HCT116 (cell line): Measurements from ENCODE around the gene SLC8A1. TPM values are rescaled to one million over a fixed set of nuclear protein-coding genes. Genes with fewer than 3 reads are reported as not detected.

Source experiments
- ATAC-seq: fragments of 200-7000 bp; cut with Tn5 transposase; 2 replicates; pipeline ENCODE4 v1.9.1; 2020; ENCODE audit warnings: mild to moderate bottlenecking, moderate library complexity
- BruUV-seq: library from RNA; stranded (reverse); fragments of 400-500 nt; replicated peaks from 2 replicates; lab custom pipeline; 2021; lab: Mats Ljungman, UMichigan
- CTCF ChIA-PET: fragments of 300-600 bp; sonication (Branson Sonifier 250); formaldehyde crosslinking; loops from one replicate; lab custom pipeline; 2021; ENCODE audit warnings: antibody characterized with exemption; lab: Charles Lee
- POLR2A ChIA-PET: fragments of 300-600, 350-600 bp; sonication (Branson Sonifier 250); formaldehyde crosslinking; loops from one replicate; lab custom pipeline; 2021; ENCODE audit warnings: antibody characterized with exemption; lab: Charles Lee
- RAD21 ChIA-PET, 2 experiments: fragments of 300-600 bp; sonication (Branson Sonifier 250); formaldehyde crosslinking; loops; one replicate each; lab custom pipeline; 2023; ENCODE audit warnings: low total read pairs in 2 of 2; ENCODE audit not compliant: uncharacterized antibody in 2 of 2, unreplicated experiment in 2 of 2, low non-redundant PET in 1 of 2; lab: Charles Lee
- DNase-seq: peaks from one replicate; pipeline ENCODE4 v3.0.0-alpha.2; 2010; ENCODE audit warnings: low read depth, low spot score
- H2AFZ ChIP-seq: fragments of 200-600 bp; shearing (Covaris generic), sonication (generic); 2 replicates; pipeline ENCODE4 v1.6.1; 2017; ENCODE audit warnings: low read depth, mixed run types, mixed read lengths, antibody characterized with exemption, low read length; ENCODE audit not compliant: poor library complexity, severe bottlenecking
- H3K27ac ChIP-seq: 2 replicates; pipeline ENCODE4 v1.5.1; 2012; ENCODE audit warnings: low read depth, low read length
- H3K27me3 ChIP-seq: fragments of 200-600 bp; sonication (generic); 2 replicates; pipeline ENCODE4 v1.6.1; 2016; ENCODE audit warnings: mixed run types, low read length, mixed read lengths; ENCODE audit not compliant: insufficient read depth
- H3K36me3 ChIP-seq, 2 experiments: fragments of 200-500 bp in 1 of 2; fragments of 200-600 bp in 1 of 2; sonication (Bioruptor generic) in 1 of 2; sonication (generic) in 1 of 2; 2 replicates each; pipeline versions ENCODE4 v1.5.1 to v1.6.1; 2014 to 2016; ENCODE audit warnings: low read length in 2 of 2, inconsistent platforms in 1 of 2, mixed read lengths in 1 of 2, mixed run types in 1 of 2; ENCODE audit not compliant: insufficient read depth in 2 of 2, control insufficient read depth in 1 of 2
- H3K4me1 ChIP-seq, 2 experiments: fragments of 200-600 bp in 1 of 2; sonication (generic) in 1 of 2; 2 replicates each; pipeline versions ENCODE4 v1.5.1 to v1.6.1; 2012 to 2017; ENCODE audit warnings: low read length in 2 of 2, inconsistent platforms in 1 of 2, mild to moderate bottlenecking in 1 of 2, mixed read lengths in 1 of 2, mixed run types in 1 of 2, moderate library complexity in 1 of 2; ENCODE audit not compliant: insufficient read depth in 2 of 2, control insufficient read depth in 1 of 2
- H3K4me2 ChIP-seq: fragments of 200-600 bp; sonication (generic); 2 replicates; pipeline ENCODE4 v1.6.1; 2017; ENCODE audit warnings: mixed run types, low read length, mixed read lengths
- H3K4me3 ChIP-seq, 2 experiments: fragments of 200-600 bp in 1 of 2; sonication (generic) in 1 of 2; replicated peaks in 1 of 2; 2 replicates each; pipeline ENCODE4 v1.5.1; 2011 to 2016; ENCODE audit warnings: low read length in 2 of 2, control low read depth in 1 of 2, low read depth in 1 of 2, mild to moderate bottlenecking in 1 of 2, mixed read lengths in 1 of 2, mixed run types in 1 of 2
- H3K79me2 ChIP-seq: fragments of 200-600 bp; sonication (generic); 2 replicates; pipeline ENCODE4 v1.6.1; 2017; ENCODE audit warnings: mild to moderate bottlenecking, mixed run types, low read length, moderate library complexity, mixed read lengths; ENCODE audit not compliant: insufficient read depth
- H3K9ac ChIP-seq: fragments of 200-600 bp; sonication (generic); 2 replicates; pipeline ENCODE4 v1.6.1; 2016; ENCODE audit warnings: low read length, mixed read lengths
- H3K9me2 ChIP-seq: fragments of 200-600 bp; sonication (generic), shearing (Covaris generic); 2 replicates; pipeline ENCODE4 v1.6.1; 2017; ENCODE audit warnings: mixed run types, mild to moderate bottlenecking, moderate library complexity; ENCODE audit not compliant: insufficient read depth
- H3K9me3 ChIP-seq, 2 experiments: fragments of 200-500 bp in 1 of 2; fragments of 200-600 bp in 1 of 2; sonication (Bioruptor generic) in 1 of 2; sonication (generic) in 1 of 2; 2 replicates each; pipeline ENCODE4 v1.6.1; 2014 to 2017; ENCODE audit warnings: low read length in 2 of 2, mixed read lengths in 2 of 2, inconsistent platforms in 1 of 2, low read depth in 1 of 2, mild to moderate bottlenecking in 1 of 2, mixed run types in 1 of 2, moderate library complexity in 1 of 2; ENCODE audit not compliant: control insufficient read depth in 1 of 2, insufficient read depth in 1 of 2
- H4K20me1 ChIP-seq: fragments of 200-600 bp; sonication (generic), shearing (Covaris generic); 2 replicates; pipeline ENCODE4 v1.6.1; 2017; ENCODE audit warnings: mixed run types, mild to moderate bottlenecking, moderate library complexity; ENCODE audit not compliant: insufficient read depth
- ATF3 ChIP-seq: IDR thresholded peaks from 2 replicates; pipeline ENCODE4 v1.6.1; 2012
- CBX3 ChIP-seq: IDR thresholded peaks from 2 replicates; pipeline ENCODE4 v1.6.1; 2012; ENCODE audit warnings: low read depth
- CEBPB ChIP-seq: IDR thresholded peaks from 2 replicates; pipeline ENCODE4 v1.6.1; 2012; ENCODE audit warnings: low read depth
- ELF1 ChIP-seq: IDR thresholded peaks from 2 replicates; pipeline ENCODE4 v1.6.1; 2012; ENCODE audit warnings: low read depth, borderline replicate concordance
- EZH2 ChIP-seq: fragments of 200-600 bp; sonication (generic); IDR thresholded peaks from 2 replicates; pipeline ENCODE4 v1.6.1; 2017; ENCODE audit warnings: antibody characterized with exemption, mixed run types
- POLR2A ChIP-seq: IDR thresholded peaks from 2 replicates; pipeline ENCODE4 v1.7.0; 2011; ENCODE audit warnings: borderline replicate concordance; ENCODE audit not compliant: insufficient read depth, insufficient read length; ENCODE audit errors: extremely low read depth
- RAD21 ChIP-seq: IDR thresholded peaks from 2 replicates; pipeline ENCODE4 v1.6.1; 2012; ENCODE audit warnings: low read depth, mild to moderate bottlenecking
- SIN3A ChIP-seq: IDR thresholded peaks from 2 replicates; pipeline ENCODE4 v1.6.1; 2012; ENCODE audit warnings: low read depth
- SP1 ChIP-seq: IDR thresholded peaks from 2 replicates; pipeline ENCODE4 v1.6.1; 2012; ENCODE audit warnings: low read depth
- TCF7L2 ChIP-seq: IDR thresholded peaks from 2 replicates; pipeline ENCODE4 v1.7.0; 2011; ENCODE audit warnings: borderline replicate concordance, inconsistent platforms; ENCODE audit not compliant: insufficient read depth, insufficient read length; ENCODE audit errors: extremely low read depth
- YY1 ChIP-seq: IDR thresholded peaks from 2 replicates; pipeline ENCODE4 v1.6.1; 2011; ENCODE audit warnings: low read length, low read depth, moderate library complexity, mild to moderate bottlenecking; ENCODE audit not compliant: insufficient replicate concordance; ENCODE audit errors: extremely low read depth
- ZFX ChIP-seq: fragments of 450-650 bp; IDR thresholded peaks from 2 replicates; pipeline ENCODE4 v1.6.1; 2017
- ZNF274 ChIP-seq: fragments of 200-500 bp; sonication (Bioruptor generic); IDR thresholded peaks from 2 replicates; pipeline ENCODE4 v1.6.1; 2014; ENCODE audit warnings: mild to moderate bottlenecking, low read depth, low read length, inconsistent platforms
- intact Hi-C: fragments of 100-400 bp; cut with micrococcal nuclease; formaldehyde crosslinking; loops from 2 replicates; pipeline ENCODE4 v1.10.0; 2022
- total RNA-seq: library from RNA; stranded (reverse); gene quantifications from one replicate; pipeline ENCODE4 v1.2.1, GENCODE V29; 2021; ENCODE audit not compliant: unreplicated experiment
- TF ChIP-seq, protein P1 (sequence below), 3 experiments: fragments of 200-600 bp in 1 of 3; sonication (generic) in 1 of 3; IDR thresholded peaks in 2 of 3; conservative IDR thresholded peaks in 1 of 3; 2 replicates each; pipeline ENCODE4 v1.5.1; 2012 to 2017; ENCODE audit warnings: low read depth in 2 of 3, low read length in 2 of 3, antibody characterized with exemption in 1 of 3, borderline replicate concordance in 1 of 3, control low read depth in 1 of 3, mild to moderate bottlenecking in 1 of 3, mixed read lengths in 1 of 3, mixed run types in 1 of 3, moderate library complexity in 1 of 3; ENCODE audit not compliant: insufficient read depth in 1 of 3
- TF ChIP-seq, protein P2 (sequence below): IDR thresholded peaks from 2 replicates; pipeline ENCODE4 v1.6.1; 2012; ENCODE audit warnings: low read depth

The SLC8A1 gene
- total RNA-seq, 1 experiment from 2014 or later, result 0.07 TPM

- H3K4me3 ChIP-seq, result no peak overlapping the region
- no peaks in the 10 kb centered on the region for H3K9me3 ChIP-seq
- H4K20me1 ChIP-seq, result no peaks in the 10 kb centered on the region
- H3K9me2 ChIP-seq, result no peaks in the 10 kb centered on the region
- no peak overlapping the region for H3K27ac ChIP-seq
- intact Hi-C loops, result no loop called here
- H2AFZ ChIP-seq, result no peak overlapping the region
- no peak for ATAC-seq
- H3K79me2 ChIP-seq, result no peaks in the 10 kb centered on the region
- H3K4me1 ChIP-seq, result no peaks in the 10 kb centered on the region
- no TSS peak for BruUV-seq
- ChIA-PET CTCF (no interaction called here), POLR2A (no interaction called here), RAD21 (no interaction called here)
- no peaks in the 10 kb centered on the region for H3K27me3 ChIP-seq
- no peak overlapping the region for H3K4me2 ChIP-seq
- TF ChIP-seq SP1 (no peak), CBX3 (no peak), ELF1 (no peak), CEBPB (no peak), ZNF274 (no peak), SIN3A (no peak), ZFX (no peak), TCF7L2 (no peak)
- TF ChIP-seq, protein P1, sequence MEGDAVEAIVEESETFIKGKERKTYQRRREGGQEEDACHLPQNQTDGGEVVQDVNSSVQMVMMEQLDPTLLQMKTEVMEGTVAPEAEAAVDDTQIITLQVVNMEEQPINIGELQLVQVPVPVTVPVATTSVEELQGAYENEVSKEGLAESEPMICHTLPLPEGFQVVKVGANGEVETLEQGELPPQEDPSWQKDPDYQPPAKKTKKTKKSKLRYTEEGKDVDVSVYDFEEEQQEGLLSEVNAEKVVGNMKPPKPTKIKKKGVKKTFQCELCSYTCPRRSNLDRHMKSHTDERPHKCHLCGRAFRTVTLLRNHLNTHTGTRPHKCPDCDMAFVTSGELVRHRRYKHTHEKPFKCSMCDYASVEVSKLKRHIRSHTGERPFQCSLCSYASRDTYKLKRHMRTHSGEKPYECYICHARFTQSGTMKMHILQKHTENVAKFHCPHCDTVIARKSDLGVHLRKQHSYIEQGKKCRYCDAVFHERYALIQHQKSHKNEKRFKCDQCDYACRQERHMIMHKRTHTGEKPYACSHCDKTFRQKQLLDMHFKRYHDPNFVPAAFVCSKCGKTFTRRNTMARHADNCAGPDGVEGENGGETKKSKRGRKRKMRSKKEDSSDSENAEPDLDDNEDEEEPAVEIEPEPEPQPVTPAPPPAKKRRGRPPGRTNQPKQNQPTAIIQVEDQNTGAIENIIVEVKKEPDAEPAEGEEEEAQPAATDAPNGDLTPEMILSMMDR (IDR thresholded peaks at IDR 0.05 in 2 of 3, conservative IDR thresholded peaks at IDR 0.05 in 1 of 3; ENCODE audit: borderline replicate concordance in 1 of 3, insufficient read depth in 1 of 3, low read depth in 2 of 3, low read length in 2 of 3), result no peak
- DNase-seq, result no peak
- H3K9ac ChIP-seq, result no peak overlapping the region
- no peaks in the 10 kb centered on the region for H3K36me3 ChIP-seq
Measured at GRCh38 chr2:40359811-40360210, 92.1 kb downstream of the SLC8A1 start.

- DNase-seq (no peak), ATAC-seq (no peak)
- Histone ChIP-seq H3K27ac (no peak overlapping the region), H3K27me3 (no peaks in the 10 kb centered on the region), H3K9me3 (no peaks in the 10 kb centered on the region), H3K4me1 (no peaks in the 10 kb centered on the region), H2AFZ (no peak overlapping the region), H3K9me2 (no peaks in the 10 kb centered on the region), H4K20me1 (no peaks in the 10 kb centered on the region), H3K79me2 (no peaks in the 10 kb centered on the region), H3K4me3 (no peak overlapping the region), H3K36me3 (no peaks in the 10 kb centered on the region), H3K9ac (no peak overlapping the region), H3K4me2 (no peak overlapping the region)
- no peak for TF ChIP-seq ATF3
- no peak for TF ChIP-seq ZNF274
- no peak for TF ChIP-seq RAD21
- TF ChIP-seq TCF7L2, result no peak
- TF ChIP-seq EZH2, result no peak
- no peak for TF ChIP-seq CBX3
- TF ChIP-seq POLR2A, result no peak
- TF ChIP-seq, protein P2, sequence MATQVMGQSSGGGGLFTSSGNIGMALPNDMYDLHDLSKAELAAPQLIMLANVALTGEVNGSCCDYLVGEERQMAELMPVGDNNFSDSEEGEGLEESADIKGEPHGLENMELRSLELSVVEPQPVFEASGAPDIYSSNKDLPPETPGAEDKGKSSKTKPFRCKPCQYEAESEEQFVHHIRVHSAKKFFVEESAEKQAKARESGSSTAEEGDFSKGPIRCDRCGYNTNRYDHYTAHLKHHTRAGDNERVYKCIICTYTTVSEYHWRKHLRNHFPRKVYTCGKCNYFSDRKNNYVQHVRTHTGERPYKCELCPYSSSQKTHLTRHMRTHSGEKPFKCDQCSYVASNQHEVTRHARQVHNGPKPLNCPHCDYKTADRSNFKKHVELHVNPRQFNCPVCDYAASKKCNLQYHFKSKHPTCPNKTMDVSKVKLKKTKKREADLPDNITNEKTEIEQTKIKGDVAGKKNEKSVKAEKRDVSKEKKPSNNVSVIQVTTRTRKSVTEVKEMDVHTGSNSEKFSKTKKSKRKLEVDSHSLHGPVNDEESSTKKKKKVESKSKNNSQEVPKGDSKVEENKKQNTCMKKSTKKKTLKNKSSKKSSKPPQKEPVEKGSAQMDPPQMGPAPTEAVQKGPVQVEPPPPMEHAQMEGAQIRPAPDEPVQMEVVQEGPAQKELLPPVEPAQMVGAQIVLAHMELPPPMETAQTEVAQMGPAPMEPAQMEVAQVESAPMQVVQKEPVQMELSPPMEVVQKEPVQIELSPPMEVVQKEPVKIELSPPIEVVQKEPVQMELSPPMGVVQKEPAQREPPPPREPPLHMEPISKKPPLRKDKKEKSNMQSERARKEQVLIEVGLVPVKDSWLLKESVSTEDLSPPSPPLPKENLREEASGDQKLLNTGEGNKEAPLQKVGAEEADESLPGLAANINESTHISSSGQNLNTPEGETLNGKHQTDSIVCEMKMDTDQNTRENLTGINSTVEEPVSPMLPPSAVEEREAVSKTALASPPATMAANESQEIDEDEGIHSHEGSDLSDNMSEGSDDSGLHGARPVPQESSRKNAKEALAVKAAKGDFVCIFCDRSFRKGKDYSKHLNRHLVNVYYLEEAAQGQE, result no peak
- no peak for TF ChIP-seq YY1
- no peak for TF ChIP-seq CEBPB
- ChIA-PET CTCF (no interaction called here), RAD21 (no interaction called here), POLR2A (no interaction called here)
- intact Hi-C loops, result no loop called here
- no TSS peak for BruUV-seq
Measured at GRCh38 chr2:40358783-40359182, 93.1 kb downstream of the SLC8A1 start.
